Karpas-422 (cell line): ENCODE measurements around the gene CAPNS2. TPM values are rescaled to one million over a fixed set of nuclear protein-coding genes. Genes with fewer than 3 reads are reported as not detected.

Experiments
- DNase-seq: peaks from one replicate; pipeline ENCODE4 v3.0.0-alpha.2; 2015
- H2AFZ ChIP-seq: fragments of 200-600 bp; sonication (generic); 2 replicates; pipeline ENCODE4 v1.6.1; 2014; ENCODE audit warnings: antibody characterized with exemption, low read length, mixed read lengths
- H3K27ac ChIP-seq: fragments of 200-600 bp; sonication (generic); 2 replicates; pipeline ENCODE4 v1.5.1; 2014; ENCODE audit warnings: mild to moderate bottlenecking, low read length, moderate library complexity
- H3K27me3 ChIP-seq: fragments of 200-600 bp; sonication (generic); 2 replicates; pipeline ENCODE4 v1.6.1; 2014; ENCODE audit warnings: low read length, mixed read lengths
- H3K36me3 ChIP-seq: fragments of 200-600 bp; sonication (generic); 2 replicates; pipeline ENCODE4 v1.6.1; 2014; ENCODE audit warnings: low read length, mixed read lengths; ENCODE audit not compliant: insufficient read depth
- H3K4me1 ChIP-seq: fragments of 200-600 bp; sonication (generic); 2 replicates; pipeline ENCODE4 v1.6.1; 2014; ENCODE audit warnings: mild to moderate bottlenecking, low read length, mixed read lengths
- H3K4me2 ChIP-seq: fragments of 200-600 bp; sonication (generic); 2 replicates; pipeline ENCODE4 v1.6.1; 2014; ENCODE audit warnings: low read length, low read depth, mild to moderate bottlenecking; ENCODE audit not compliant: poor library complexity, severe bottlenecking
- H3K4me3 ChIP-seq: fragments of 200-600 bp; sonication (generic); 2 replicates; pipeline ENCODE4 v1.5.1; 2014; ENCODE audit warnings: mild to moderate bottlenecking, antibody characterized with exemption, low read length, mixed read lengths
- H3K79me2 ChIP-seq: fragments of 200-600 bp; sonication (generic); 2 replicates; pipeline ENCODE4 v1.6.1; 2014; ENCODE audit warnings: mild to moderate bottlenecking, low read length, mixed read lengths
- H3K9ac ChIP-seq: fragments of 200-600 bp; sonication (generic); 2 replicates; pipeline ENCODE4 v1.6.0; 2014; ENCODE audit warnings: low read length
- H3K9me2 ChIP-seq: fragments of 200-600 bp; sonication (generic), shearing (Covaris generic); replicated peaks from 2 replicates; pipeline ENCODE4 v1.6.0; 2014; ENCODE audit warnings: mild to moderate bottlenecking, low read length, moderate library complexity; ENCODE audit not compliant: insufficient read depth
- H3K9me3 ChIP-seq: fragments of 300-700, 200-600 bp; sonication (generic); 2 replicates; pipeline ENCODE4 v1.6.1; 2014; ENCODE audit warnings: low read length, mixed read lengths
- H4K20me1 ChIP-seq: fragments of 200-600 bp; sonication (generic); 2 replicates; pipeline ENCODE4 v1.6.1; 2014; ENCODE audit warnings: mild to moderate bottlenecking, antibody characterized with exemption, low read length, low read depth; ENCODE audit not compliant: insufficient read depth
- total RNA-seq: library from RNA; depleted of rRNA; stranded (reverse); fragments of >200 nt; shearing (Covaris generic); gene quantifications from 2 replicates; pipeline ENCODE4 v1.2.3, GENCODE V29; 2014; ENCODE audit warnings: low replicate concordance

The CAPNS2 gene
- total RNA-seq, 1 experiment from 2014 or later, result not detected

DNA sequence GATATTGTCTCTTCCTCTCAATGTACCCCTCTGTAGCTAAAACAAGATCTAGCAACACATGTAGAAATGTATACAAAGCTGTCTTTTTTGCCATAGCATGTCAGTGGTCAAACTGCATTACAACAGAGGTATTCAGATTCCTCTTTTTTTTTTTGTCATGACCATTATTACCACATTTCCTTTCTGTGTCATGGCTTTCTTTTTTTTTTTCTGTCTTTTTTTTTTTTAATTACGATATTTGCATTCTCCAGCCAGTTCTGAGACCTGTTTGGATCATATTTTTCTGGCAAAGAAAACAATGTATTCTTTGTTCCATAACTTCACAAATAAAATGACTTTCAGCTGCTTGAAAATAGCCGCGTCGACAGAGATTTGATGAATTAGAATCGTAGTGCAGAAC lies 27.4 kb upstream of the CAPNS2 start:
- Histone ChIP-seq H3K36me3 (no peaks in the 10 kb centered on the region), H3K9me3 (no peaks in the 10 kb centered on the region), H3K27me3 (no peaks in the 10 kb centered on the region), H3K79me2 (no peaks in the 10 kb centered on the region), H3K4me2 (no peak overlapping the region), H3K4me1 (no peaks in the 10 kb centered on the region), H3K9me2 (no peaks in the 10 kb centered on the region), H3K9ac (no peak overlapping the region), H4K20me1 (no peaks in the 10 kb centered on the region), H3K4me3 (no peak overlapping the region), H2AFZ (no peak overlapping the region), H3K27ac (no peak overlapping the region)
- no peak for DNase-seq

DNA sequence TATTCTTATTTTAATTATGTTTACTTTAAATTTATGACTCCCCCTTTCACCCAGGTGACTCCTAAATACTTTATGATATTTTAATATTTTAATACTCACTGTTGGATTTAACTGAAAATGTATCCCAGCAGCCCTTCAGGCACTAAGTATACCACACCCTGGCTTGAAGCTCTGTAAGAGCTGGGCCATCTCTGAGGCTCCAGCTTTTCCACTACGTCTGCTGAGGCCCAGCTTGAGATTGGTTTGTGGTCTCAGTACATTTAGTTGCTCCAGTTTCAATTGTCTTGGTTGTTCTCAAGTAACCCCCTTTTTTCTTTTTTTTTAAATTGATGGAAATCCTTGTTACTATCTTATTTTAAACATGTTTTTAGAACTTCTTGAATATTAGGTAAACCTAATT lies 27.0 kb upstream of the CAPNS2 start:
- Histone ChIP-seq H3K4me2 (no peak overlapping the region), H3K27ac (no peak overlapping the region)
- no peak for DNase-seq

DNA sequence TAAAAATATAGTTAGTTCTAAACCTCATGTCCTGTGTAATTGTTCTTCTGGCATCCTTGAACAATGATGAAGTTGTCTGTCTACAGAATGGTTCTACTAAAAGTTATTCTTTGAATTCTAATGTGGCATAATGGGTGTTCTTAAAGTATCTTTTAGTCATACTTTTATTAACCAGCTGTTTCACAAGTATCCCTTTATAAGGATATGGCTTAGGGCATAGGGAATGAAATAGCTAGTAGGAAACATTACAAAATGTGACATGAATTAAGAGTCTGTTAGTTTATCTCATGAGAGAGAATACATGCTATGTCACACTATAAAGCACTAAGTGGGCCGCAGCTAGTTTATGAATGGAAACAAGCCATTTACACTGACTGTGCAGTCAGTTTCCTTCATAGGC lies 26.3 kb upstream of the CAPNS2 start:
- Histone ChIP-seq H3K79me2 (no peaks in the 10 kb centered on the region), H3K4me2 (no peak overlapping the region), H3K9me3 (no peaks in the 10 kb centered on the region), H4K20me1 (no peaks in the 10 kb centered on the region), H3K36me3 (no peaks in the 10 kb centered on the region), H3K4me1 (no peaks in the 10 kb centered on the region), H3K9ac (no peak overlapping the region), H3K27me3 (no peaks in the 10 kb centered on the region), H3K27ac (no peak overlapping the region), H3K4me3 (no peak overlapping the region), H3K9me2 (no peaks in the 10 kb centered on the region), H2AFZ (no peak overlapping the region)
- DNase-seq, result no peak

More for the DNA sequence above, 27.0 kb upstream of the CAPNS2 start:
- no peaks in the 10 kb centered on the region for H3K4me1 ChIP-seq
- H4K20me1 ChIP-seq, result no peaks in the 10 kb centered on the region
- H3K79me2 ChIP-seq, result no peaks in the 10 kb centered on the region
- H2AFZ ChIP-seq, result no peak overlapping the region
- no peaks in the 10 kb centered on the region for H3K27me3 ChIP-seq
- H3K4me3 ChIP-seq, result no peak overlapping the region
- no peak overlapping the region for H3K9ac ChIP-seq
- H3K9me3 ChIP-seq, result no peaks in the 10 kb centered on the region
- no peaks in the 10 kb centered on the region for H3K9me2 ChIP-seq
- H3K36me3 ChIP-seq, result no peaks in the 10 kb centered on the region

DNA sequence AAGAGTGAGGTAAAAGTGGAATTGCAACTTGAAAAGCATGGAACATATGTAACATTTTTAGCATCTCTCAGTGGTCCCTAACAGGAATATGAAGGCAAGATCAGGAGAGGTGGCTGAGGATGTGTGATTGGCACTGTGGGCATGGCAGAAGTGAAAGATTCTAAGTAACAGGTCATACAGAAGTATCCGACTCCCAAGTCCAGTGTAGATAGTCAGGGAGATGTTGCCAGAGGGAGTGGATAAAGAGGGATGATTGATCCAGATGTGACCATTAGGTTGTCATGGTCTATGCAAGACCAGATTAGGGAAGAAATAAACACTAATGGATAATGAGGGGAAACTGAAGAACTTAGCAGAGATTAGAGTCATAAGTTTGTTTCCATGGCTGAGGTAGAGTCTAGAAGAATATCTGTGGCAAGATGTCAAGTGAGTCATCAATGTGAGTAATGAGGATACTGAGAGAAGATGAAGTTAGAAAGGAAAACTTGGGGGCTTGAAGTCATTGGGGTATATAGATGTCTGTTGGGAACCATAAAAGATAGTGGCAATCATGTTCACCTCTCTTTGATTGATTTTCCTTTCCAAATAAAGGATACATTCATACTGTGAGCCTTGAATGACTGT lies 23.9 kb upstream of the CAPNS2 start:
- no peaks in the 10 kb centered on the region for H3K4me1 ChIP-seq
- no peaks in the 10 kb centered on the region for H3K79me2 ChIP-seq
- no peaks in the 10 kb centered on the region for H3K9me2 ChIP-seq
- no peak overlapping the region for H3K27ac ChIP-seq
- no peaks in the 10 kb centered on the region for H4K20me1 ChIP-seq
- no peaks in the 10 kb centered on the region for H3K36me3 ChIP-seq
- no peaks in the 10 kb centered on the region for H3K27me3 ChIP-seq
- H2AFZ ChIP-seq, result no peak overlapping the region
- H3K4me3 ChIP-seq, result no peak overlapping the region
- no peak for DNase-seq
- H3K4me2 ChIP-seq, result no peak overlapping the region
- no peaks in the 10 kb centered on the region for H3K9me3 ChIP-seq
- no peak overlapping the region for H3K9ac ChIP-seq

DNA sequence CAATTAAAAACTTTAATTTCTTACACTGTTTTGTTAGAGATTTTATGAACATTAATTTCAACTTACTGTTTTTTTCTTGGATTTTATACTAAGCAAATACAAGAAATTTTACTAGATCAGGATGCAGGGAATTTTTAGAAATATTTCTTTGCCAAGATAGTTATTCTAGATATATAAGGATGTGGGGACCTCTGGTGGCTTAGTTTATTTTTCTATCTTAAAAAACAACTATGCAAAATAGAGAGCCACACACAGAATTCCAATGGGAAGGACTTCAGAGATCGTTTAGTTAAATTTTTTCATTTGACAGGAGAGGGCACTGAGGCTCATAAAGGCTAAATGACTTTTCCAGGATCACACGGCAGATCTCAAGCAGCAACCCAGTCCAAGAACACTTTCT lies 23.0 kb upstream of the CAPNS2 start:
- Histone ChIP-seq H3K9me3 (no peaks in the 10 kb centered on the region), H3K9ac (no peak overlapping the region), H3K4me3 (no peak overlapping the region), H4K20me1 (no peaks in the 10 kb centered on the region), H3K9me2 (no peaks in the 10 kb centered on the region), H2AFZ (no peak overlapping the region), H3K27ac (no peak overlapping the region), H3K4me1 (no peaks in the 10 kb centered on the region), H3K27me3 (no peaks in the 10 kb centered on the region), H3K4me2 (no peak overlapping the region), H3K36me3 (no peaks in the 10 kb centered on the region), H3K79me2 (no peaks in the 10 kb centered on the region)
- no peak for DNase-seq

DNA sequence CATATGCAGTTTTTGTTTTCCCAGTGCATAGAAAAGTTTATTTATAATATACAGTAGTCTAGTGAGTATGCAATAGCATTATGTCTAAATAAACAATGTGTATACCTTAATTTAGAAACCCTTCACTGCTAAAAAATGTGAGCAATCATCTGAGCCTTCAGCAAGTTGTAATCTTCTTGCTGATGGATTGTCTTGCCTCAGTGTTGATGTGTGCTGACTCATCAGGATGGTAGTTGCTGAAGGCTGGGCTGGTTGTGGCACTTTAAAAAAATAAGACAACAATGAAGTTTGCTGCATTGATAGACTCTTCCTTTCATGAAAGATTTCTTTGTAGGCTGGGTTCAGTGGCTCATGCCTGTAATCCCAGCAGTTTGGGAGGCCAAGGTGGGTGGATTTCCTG lies 13.9 kb upstream of the CAPNS2 start:
- Histone ChIP-seq H3K9me2 (no peaks in the 10 kb centered on the region), H4K20me1 (no peaks in the 10 kb centered on the region), H3K27me3 (no peaks in the 10 kb centered on the region), H3K9ac (no peak overlapping the region), H3K4me1 (no peaks in the 10 kb centered on the region), H3K9me3 (no peaks in the 10 kb centered on the region), H2AFZ (no peak overlapping the region), H3K27ac (no peak overlapping the region), H3K79me2 (no peaks in the 10 kb centered on the region), H3K4me3 (no peak overlapping the region), H3K36me3 (no peaks in the 10 kb centered on the region), H3K4me2 (no peak overlapping the region)
- no peak for DNase-seq

DNA sequence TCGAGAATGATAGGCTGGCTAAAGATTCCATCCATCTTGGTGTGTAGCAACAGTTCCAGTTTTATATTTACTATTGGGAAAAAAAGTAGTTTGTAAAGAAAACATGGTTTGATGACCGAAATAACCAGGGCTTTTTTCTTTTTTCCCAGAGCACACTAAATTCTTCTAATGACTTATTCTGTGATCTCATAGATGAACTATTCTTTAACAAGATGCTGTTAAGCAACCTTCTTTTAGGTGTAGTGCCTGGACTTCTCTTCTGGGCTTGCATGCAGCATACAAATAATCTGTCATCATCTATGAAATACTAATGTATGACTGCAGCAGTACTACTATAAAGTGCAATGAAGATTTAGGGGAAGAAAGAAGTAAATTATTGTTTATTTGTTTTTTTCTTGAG lies 11.0 kb upstream of the CAPNS2 start:
- H3K27me3 ChIP-seq, result no peaks in the 10 kb centered on the region
- H3K9me2 ChIP-seq, result no peaks in the 10 kb centered on the region

DNA sequence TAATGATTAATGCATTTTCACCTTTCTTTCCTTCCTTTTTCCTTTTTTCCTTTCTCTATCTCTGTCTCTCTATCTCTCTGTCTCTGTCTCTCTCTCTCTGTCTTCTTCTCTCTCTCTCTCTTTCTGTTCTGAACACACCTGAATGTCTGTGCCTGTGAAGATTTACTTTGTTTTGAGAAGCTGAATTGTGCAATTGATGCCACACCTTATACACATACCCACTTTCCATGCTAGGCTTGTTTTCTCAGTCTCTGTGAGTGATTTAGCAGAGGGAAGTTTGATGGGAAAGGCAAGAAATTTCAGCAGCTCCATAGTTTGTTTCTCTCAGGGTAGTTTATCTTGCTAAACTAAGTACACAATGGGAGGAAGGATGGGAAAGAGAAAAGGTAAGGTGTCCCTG lies 9.3 kb upstream of the CAPNS2 start:
- Histone ChIP-seq H3K4me3 (no peak overlapping the region), H3K27ac (no peak overlapping the region), H3K27me3 (no peaks in the 10 kb centered on the region), H3K9me3 (no peaks in the 10 kb centered on the region), H3K79me2 (no peaks in the 10 kb centered on the region), H3K4me2 (no peak overlapping the region), H2AFZ (no peak overlapping the region), H4K20me1 (no peaks in the 10 kb centered on the region), H3K36me3 (no peaks in the 10 kb centered on the region), H3K9me2 (no peaks in the 10 kb centered on the region), H3K4me1 (no peaks in the 10 kb centered on the region), H3K9ac (no peak overlapping the region)
- no peak for DNase-seq

More for the DNA sequence above, 11.0 kb upstream of the CAPNS2 start:
- Histone ChIP-seq H3K9ac (no peak overlapping the region), H3K9me3 (no peaks in the 10 kb centered on the region), H2AFZ (no peak overlapping the region), H3K4me2 (no peak overlapping the region), H4K20me1 (no peaks in the 10 kb centered on the region), H3K27ac (no peak overlapping the region), H3K4me1 (no peaks in the 10 kb centered on the region), H3K4me3 (no peak overlapping the region), H3K36me3 (no peaks in the 10 kb centered on the region), H3K79me2 (no peaks in the 10 kb centered on the region)
- DNase-seq, result no peak

DNA sequence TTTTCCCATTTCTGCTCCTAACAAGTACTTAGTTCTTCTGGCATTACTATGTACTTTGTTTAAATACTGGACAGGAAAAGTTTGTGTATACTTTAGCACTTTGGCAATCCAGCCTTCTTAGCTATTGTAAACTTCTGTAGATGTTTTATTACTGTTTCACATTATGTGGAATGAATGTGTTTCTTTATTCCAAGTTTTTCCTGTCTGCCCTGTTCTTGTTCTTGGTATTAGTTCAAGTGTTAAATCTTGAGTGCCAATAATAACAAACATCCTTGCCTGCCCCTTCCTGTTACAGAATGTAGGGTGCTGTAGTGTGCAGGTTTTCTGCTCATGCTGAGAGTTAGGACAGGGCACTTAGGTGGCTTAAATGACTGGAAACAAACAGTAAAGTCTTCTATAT lies 7.3 kb upstream of the CAPNS2 start:
- Histone ChIP-seq H3K27ac (no peak overlapping the region), H3K4me2 (no peak overlapping the region), H3K9ac (no peak overlapping the region), H3K27me3 (no peaks in the 10 kb centered on the region), H4K20me1 (no peaks in the 10 kb centered on the region), H3K4me3 (no peak overlapping the region), H2AFZ (no peak overlapping the region), H3K4me1 (no peaks in the 10 kb centered on the region), H3K36me3 (no peaks in the 10 kb centered on the region), H3K79me2 (no peaks in the 10 kb centered on the region), H3K9me2 (no peaks in the 10 kb centered on the region), H3K9me3 (no peaks in the 10 kb centered on the region)
- DNase-seq, result no peak
